Endometrium (tissue), 2 donors: ENCODE data around the gene TRIM69.

Source experiments
- FAIRE-seq: peaks from 2 replicates; lab custom pipeline; 2012; peaks lifted over from hg19 to GRCh38; lab: Jason Lieb, UNC
- donor health status: control.
- donor health status: control.

The TRIM69 gene

DNA sequence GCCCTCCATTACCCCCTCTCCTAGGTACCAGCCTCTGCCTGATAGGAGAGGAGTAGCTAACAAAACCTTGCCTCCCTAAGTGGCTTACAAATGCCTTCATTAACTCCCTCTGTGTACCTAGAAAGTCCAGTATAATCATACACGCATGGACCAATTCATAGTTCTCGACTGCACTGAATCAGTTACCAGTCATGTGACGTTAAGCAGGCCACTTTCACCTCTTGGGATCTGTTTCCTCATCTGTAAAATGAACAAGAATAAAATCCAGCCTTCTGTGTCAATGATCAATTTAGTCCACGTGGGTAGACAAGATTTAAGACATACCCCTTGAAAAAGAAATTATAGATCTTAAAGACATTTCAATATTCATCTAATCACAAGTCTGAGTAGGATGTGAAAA is 72.2 kb downstream of the TRIM69 start:
- FAIRE-seq, result no peak

DNA sequence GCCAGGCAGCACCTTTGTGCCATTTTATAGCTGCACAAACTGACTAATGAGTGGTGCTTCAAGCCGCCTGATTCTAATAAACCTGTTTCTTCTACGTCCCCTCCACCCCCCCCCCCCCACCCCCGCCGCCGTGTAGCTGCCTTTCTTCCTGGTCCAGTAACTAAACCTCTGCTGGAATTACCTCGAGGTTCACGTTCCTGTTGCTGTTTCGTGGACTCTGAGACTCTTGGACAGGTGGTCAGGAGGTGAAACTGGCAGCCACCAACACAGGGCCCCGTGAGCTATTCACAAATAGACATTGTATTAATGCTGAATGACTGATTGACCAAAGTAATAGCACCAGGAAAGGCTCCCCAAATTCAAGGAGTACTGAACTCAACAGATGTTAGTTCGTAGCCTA is 73.9 kb downstream of the TRIM69 start:
- no peak for FAIRE-seq

DNA sequence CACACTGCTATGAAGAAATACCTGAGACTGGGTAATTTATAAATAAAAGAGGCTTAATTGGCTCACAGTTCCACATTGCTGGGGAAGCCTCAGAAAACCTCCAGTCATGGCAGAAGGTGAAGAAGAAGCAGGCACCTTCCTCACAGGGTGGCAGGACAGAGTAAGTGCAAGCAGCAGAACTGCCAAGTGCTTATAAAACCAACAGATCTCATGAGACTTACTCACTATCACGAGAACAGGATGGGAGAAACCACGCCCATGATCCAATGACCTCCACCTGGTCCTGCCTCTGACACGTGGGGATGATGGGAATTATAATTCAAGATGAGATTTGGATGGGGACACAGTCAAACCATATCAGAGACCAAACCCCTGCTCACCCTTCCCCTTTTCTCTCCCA is 75.0 kb downstream of the TRIM69 start:
- no peak for FAIRE-seq

DNA sequence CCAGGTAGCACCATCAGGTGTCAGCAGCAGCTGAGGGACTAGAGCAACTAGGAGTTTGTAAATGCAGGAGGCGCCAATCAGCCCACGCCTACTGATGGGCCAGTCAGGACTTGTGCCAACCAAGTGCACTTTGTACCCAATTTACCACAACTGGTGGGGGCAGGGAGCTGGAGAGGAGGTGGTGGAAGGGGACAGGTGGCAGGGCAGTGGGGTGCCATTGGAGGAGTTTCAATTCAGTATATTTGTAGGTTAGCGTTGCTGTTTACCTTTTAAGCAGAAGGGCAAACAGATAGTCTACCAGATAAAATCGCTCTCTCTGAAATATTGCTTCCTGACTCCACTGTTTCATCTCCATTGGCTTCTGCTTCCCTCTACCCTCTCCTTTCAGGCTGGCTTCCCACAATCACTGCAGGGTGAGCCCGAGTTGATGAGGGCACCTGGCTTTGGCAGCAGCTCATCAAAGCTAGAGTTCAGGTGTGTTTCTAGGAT is 75.7 kb downstream of the TRIM69 start:
- no peak for FAIRE-seq

DNA sequence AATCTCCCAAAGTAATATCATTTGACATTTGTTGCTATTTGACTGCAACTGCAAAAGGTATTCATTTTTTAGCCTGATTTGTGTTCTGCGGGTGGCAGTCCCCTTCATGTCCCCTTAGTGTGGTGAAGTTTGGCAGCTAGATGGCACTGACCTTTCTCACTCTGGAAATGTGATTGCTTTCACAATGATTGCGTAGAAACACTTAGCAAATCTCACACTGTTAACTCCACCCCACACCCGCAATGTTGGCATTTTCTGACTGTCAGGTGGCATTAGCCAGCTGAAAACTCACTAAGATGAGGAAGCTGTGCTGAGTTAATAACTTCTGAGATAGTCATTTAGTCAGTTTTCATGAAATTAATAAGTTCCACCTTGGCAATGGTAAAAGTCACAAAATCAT is 76.9 kb downstream of the TRIM69 start:
- FAIRE-seq, result no peak
